PC-9 (cell line): Measurements from ENCODE around the gene EPHB2. TPM values are rescaled to one million over a fixed set of nuclear protein-coding genes. Genes with fewer than 3 reads are reported as not detected.
A peak's percentile ranks its signal among the peaks of the same experiment; 100 is the strongest.

Experiments used
- BruUV-seq: library from RNA; stranded (reverse); fragments of 400-500 nt; replicated peaks from 2 replicates; lab custom pipeline; 2021; lab: Mats Ljungman, UMichigan
- CTCF ChIA-PET: fragments of 300-600 bp; sonication (Branson Sonifier 250); formaldehyde crosslinking; loops from one replicate; lab custom pipeline; 2022; ENCODE audit warnings: antibody characterized with exemption; lab: Charles Lee
- POLR2A ChIA-PET: fragments of 300-600 bp; sonication (Branson Sonifier 250); formaldehyde crosslinking; loops from one replicate; lab custom pipeline; 2022; ENCODE audit warnings: antibody characterized with exemption; ENCODE audit not compliant: unreplicated experiment; lab: Charles Lee
- DNase-seq, 2 experiments: peaks; one replicate each; pipeline versions ENCODE4 v3.0.0 to v3.0.0-alpha.2; 2015 to 2022; ENCODE audit warnings: mixed read lengths in 1 of 2
- H2AFZ ChIP-seq: fragments of 200-600 bp; sonication (generic); 2 replicates; pipeline ENCODE4 v1.8.1; 2017; ENCODE audit warnings: antibody characterized with exemption
- H3F3A ChIP-seq: fragments of 200-600 bp; sonication (generic); 2 replicates; pipeline ENCODE4 v1.8.1; 2017; ENCODE audit warnings: antibody characterized with exemption, mild to moderate bottlenecking, low read depth; ENCODE audit not compliant: insufficient read depth
- H3K27ac ChIP-seq: fragments of 200-600 bp; sonication (generic); 2 replicates; pipeline ENCODE4 v1.6.1; 2016; ENCODE audit warnings: mixed run types
- H3K27me3 ChIP-seq: fragments of 200-600 bp; sonication (generic); 2 replicates; pipeline ENCODE4 v1.6.1; 2016; ENCODE audit warnings: low read depth, mixed run types; ENCODE audit not compliant: insufficient read depth
- H3K36me3 ChIP-seq: fragments of 200-600 bp; sonication (generic); 2 replicates; pipeline ENCODE4 v1.6.1; 2016; ENCODE audit warnings: low read depth, mixed run types
- H3K4me1 ChIP-seq: fragments of 200-600 bp; sonication (generic); replicated peaks from 2 replicates; pipeline ENCODE4 v1.6.1; 2016; ENCODE audit warnings: mixed run types; ENCODE audit not compliant: insufficient read depth
- H3K4me2 ChIP-seq: fragments of 200-600 bp; sonication (generic); 2 replicates; pipeline ENCODE4 v1.6.1; 2017; ENCODE audit warnings: mixed run types
- H3K4me3 ChIP-seq: fragments of 200-600 bp; sonication (generic); 2 replicates; pipeline ENCODE4 v1.6.1; 2016; ENCODE audit warnings: mixed run types
- H3K79me2 ChIP-seq: fragments of 200-600 bp; sonication (generic); 2 replicates; pipeline ENCODE4 v1.6.1; 2017; ENCODE audit warnings: low read depth, mixed run types
- H3K9me2 ChIP-seq: fragments of 200-600 bp; sonication (generic); 2 replicates; pipeline ENCODE4 v1.8.1; 2017; ENCODE audit warnings: mild to moderate bottlenecking; ENCODE audit not compliant: insufficient read depth
- H3K9me3 ChIP-seq: fragments of 200-600 bp; sonication (generic); 2 replicates; pipeline ENCODE4 v1.8.1; 2016; ENCODE audit warnings: low read depth; ENCODE audit not compliant: insufficient read depth
- H4K20me1 ChIP-seq: fragments of 200-600 bp; sonication (generic); 2 replicates; pipeline ENCODE4 v1.8.1; 2017; ENCODE audit not compliant: insufficient read depth
- CTCF ChIP-seq: fragments of 200-600 bp; sonication (generic); conservative IDR thresholded peaks from 2 replicates; pipeline ENCODE4 v1.6.1; 2017; ENCODE audit warnings: mixed run types, antibody characterized with exemption, mild to moderate bottlenecking, moderate library complexity
- EZH2 ChIP-seq: fragments of 200-600 bp; sonication (generic); IDR thresholded peaks from 2 replicates; pipeline ENCODE4 v1.8.0; 2017; ENCODE audit warnings: antibody characterized with exemption, low read depth
- intact Hi-C: fragments of 100-400 bp; cut with micrococcal nuclease; formaldehyde crosslinking; loops from one replicate; pipeline ENCODE4 v1.10.0; 2022; ENCODE audit not compliant: unreplicated experiment
- total RNA-seq: library from RNA; stranded (reverse); gene quantifications from 2 replicates; pipeline ENCODE4 v1.2.3, GENCODE V29; 2021

EPHB2 gene
- total RNA-seq, 1 experiment from 2014 or later, result 26.7 TPM

GRCh38 chr1:22925111-22925510 is 214.5 kb downstream of the EPHB2 start:
- no peaks in the 10 kb centered on the region for H4K20me1 ChIP-seq
- no peaks in the 10 kb centered on the region for H3K27me3 ChIP-seq
- no peaks in the 10 kb centered on the region for H3F3A ChIP-seq
- no peaks in the 10 kb centered on the region for H3K36me3 ChIP-seq
- intact Hi-C loops, result no loop called here
- ChIA-PET CTCF (no interaction called here), POLR2A (no interaction called here)
- H3K27ac ChIP-seq, result no peak overlapping the region
- DNase-seq, result no peak
- H3K9me3 ChIP-seq, result no peaks in the 10 kb centered on the region
- no peak overlapping the region for H2AFZ ChIP-seq
- no peaks in the 10 kb centered on the region for H3K9me2 ChIP-seq
- no peaks in the 10 kb centered on the region for H3K79me2 ChIP-seq
- no peak for TF ChIP-seq CTCF
- no peak for TF ChIP-seq EZH2
- no peak overlapping the region for H3K4me3 ChIP-seq
- BruUV-seq, result no TSS peak
- H3K4me2 ChIP-seq, result no peak overlapping the region
- H3K4me1 ChIP-seq, result no peaks in the 10 kb centered on the region

GRCh38 chr1:22930240-22930912 is 219.7 kb downstream of the EPHB2 start:
- intact Hi-C loops, result loop anchor here (1.0 to 2.0 kb wide), 2 partner anchors 256 to 266 kb away; no protein-coding TSS in a partner anchor
- no TSS peak for BruUV-seq

More at GRCh38 chr1:22930240-22930912, 219.7 kb downstream of the EPHB2 start:
- no peak overlapping the region for H3K27ac ChIP-seq
- no peak overlapping the region for H2AFZ ChIP-seq
- H3F3A ChIP-seq, result no peaks in the 10 kb centered on the region
- H3K27me3 ChIP-seq, result no peaks in the 10 kb centered on the region
- no peaks in the 10 kb centered on the region for H3K79me2 ChIP-seq
- DNase-seq, result peak in 1 of 2 experiments; percentile 60
- no peaks in the 10 kb centered on the region for H3K36me3 ChIP-seq
- no peak overlapping the region for H3K4me3 ChIP-seq
- no peak overlapping the region for H3K4me2 ChIP-seq
- H4K20me1 ChIP-seq, result no peaks in the 10 kb centered on the region
- ChIA-PET CTCF (interaction anchor here (0.6 to 1.1 kb wide), 5 partner anchors 11 to 510 kb away, joined by 3 to 6 read pairs (median 3); no protein-coding TSS in a partner anchor), POLR2A (no interaction called here)
- H3K4me1 ChIP-seq, result no peaks in the 10 kb centered on the region
- H3K9me2 ChIP-seq, result no peaks in the 10 kb centered on the region
- no peak for TF ChIP-seq EZH2
- peak; percentile 80 for TF ChIP-seq CTCF
- no peaks in the 10 kb centered on the region for H3K9me3 ChIP-seq
